Measurements from ENCODE around the gene APOB. TPM values are rescaled to one million over a fixed set of nuclear protein-coding genes. Genes with fewer than 3 reads are reported as not detected.

Gene APOB
- polyA plus RNA-seq, 1 of the 3 experiments (the other 2 are of a cell fraction), result not detected

- Histone ChIP-seq H4K20me1 (ENCODE audit: insufficient read depth) (no peaks in the 10 kb centered on the region), H3K27ac (ENCODE audit: low read depth in 2 of 2, low read length in 1 of 2) (no peak overlapping the region), H3K27me3 (ENCODE audit: insufficient read depth) (no peaks in the 10 kb centered on the region), H3K36me3 (replicated peaks in 1 of 2; ENCODE audit: control insufficient read depth in 1 of 2, insufficient read depth in 2 of 2, low read length in 1 of 2) (no peaks in the 10 kb centered on the region), H3K4me3 (ENCODE audit: low read depth in 2 of 2, low read length in 1 of 2) (no peak overlapping the region), H3K9ac (no peak overlapping the region), H3F3A (replicated peaks; ENCODE audit: insufficient read depth) (no peaks in the 10 kb centered on the region), H3K9me3 (no peaks in the 10 kb centered on the region), H2AFZ (ENCODE audit: low read depth) (no peak overlapping the region), H3K4me1 (ENCODE audit: control insufficient read depth in 1 of 2, insufficient read depth in 2 of 2, low read depth in 1 of 2, low read length in 1 of 2) (peaks cover 0 to 3% of the 10 kb centered on the region in 2 experiments; a peak in 2 of 4 replicates), H3K4me2 (no peak overlapping the region), H3K79me2 (ENCODE audit: insufficient read depth) (no peaks in the 10 kb centered on the region), H3K9me2 (no peaks in the 10 kb centered on the region)
- WGBS (ENCODE audit: low lambda C conversion rate), result 51% methylated on average over 10 of the region's 10 CpGs
- POLR2A ChIA-PET, result no interaction called here
- DNase-seq, result no peak
- CTCF ChIA-PET, result interaction anchor here (0.8 to 1.3 kb wide), 2 partner anchors 18 to 606 kb away, joined by 3 to 6 read pairs; no protein-coding TSS in a partner anchor
- TF ChIP-seq, protein P1, sequence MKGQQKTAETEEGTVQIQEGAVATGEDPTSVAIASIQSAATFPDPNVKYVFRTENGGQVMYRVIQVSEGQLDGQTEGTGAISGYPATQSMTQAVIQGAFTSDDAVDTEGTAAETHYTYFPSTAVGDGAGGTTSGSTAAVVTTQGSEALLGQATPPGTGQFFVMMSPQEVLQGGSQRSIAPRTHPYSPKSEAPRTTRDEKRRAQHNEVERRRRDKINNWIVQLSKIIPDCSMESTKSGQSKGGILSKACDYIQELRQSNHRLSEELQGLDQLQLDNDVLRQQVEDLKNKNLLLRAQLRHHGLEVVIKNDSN (IDR thresholded peaks at IDR 0.05; ENCODE audit: borderline replicate concordance, low read depth), result no peak
- TF ChIP-seq TEAD4 (IDR thresholded peaks at IDR 0.05; ENCODE audit: borderline replicate concordance, insufficient read depth) (no peak), TAF1 (IDR thresholded peaks at IDR 0.05; ENCODE audit: borderline replicate concordance, low read depth, low read length) (no peak), SIN3A (IDR thresholded peaks at IDR 0.05; ENCODE audit: borderline replicate concordance, low read depth, low read length) (no peak), FOSL2 (IDR thresholded peaks at IDR 0.05; ENCODE audit: borderline replicate concordance, low read depth) (no peak), CTCF (IDR thresholded peaks at IDR 0.05) (no peak), YY1 (IDR thresholded peaks at IDR 0.05; ENCODE audit: low read depth) (no peak), FOXM1 (IDR thresholded peaks at IDR 0.05; ENCODE audit: low read depth) (no peak), RCOR1 (IDR thresholded peaks at IDR 0.05; ENCODE audit: low read length) (no peak), RXRA (IDR thresholded peaks at IDR 0.05; ENCODE audit: borderline replicate concordance, low read depth) (no peak), MEF2A (IDR thresholded peaks at IDR 0.05; ENCODE audit: borderline replicate concordance, low read depth) (no peak), MXI1 (IDR thresholded peaks at IDR 0.05; ENCODE audit: low read depth, low read length) (no peak), MAX (IDR thresholded peaks at IDR 0.05; ENCODE audit: low read depth) (no peak), FOXJ3 (CRISPR knock-in tag; IDR thresholded peaks at IDR 0.05) (no peak), REST (IDR thresholded peaks at IDR 0.05; ENCODE audit: low read depth, low read length) (no peak), EZH2phosphoT487 (IDR thresholded peaks at IDR 0.05; ENCODE audit: borderline replicate concordance, low read depth) (no peak)
- TF ChIP-seq, protein P2, sequence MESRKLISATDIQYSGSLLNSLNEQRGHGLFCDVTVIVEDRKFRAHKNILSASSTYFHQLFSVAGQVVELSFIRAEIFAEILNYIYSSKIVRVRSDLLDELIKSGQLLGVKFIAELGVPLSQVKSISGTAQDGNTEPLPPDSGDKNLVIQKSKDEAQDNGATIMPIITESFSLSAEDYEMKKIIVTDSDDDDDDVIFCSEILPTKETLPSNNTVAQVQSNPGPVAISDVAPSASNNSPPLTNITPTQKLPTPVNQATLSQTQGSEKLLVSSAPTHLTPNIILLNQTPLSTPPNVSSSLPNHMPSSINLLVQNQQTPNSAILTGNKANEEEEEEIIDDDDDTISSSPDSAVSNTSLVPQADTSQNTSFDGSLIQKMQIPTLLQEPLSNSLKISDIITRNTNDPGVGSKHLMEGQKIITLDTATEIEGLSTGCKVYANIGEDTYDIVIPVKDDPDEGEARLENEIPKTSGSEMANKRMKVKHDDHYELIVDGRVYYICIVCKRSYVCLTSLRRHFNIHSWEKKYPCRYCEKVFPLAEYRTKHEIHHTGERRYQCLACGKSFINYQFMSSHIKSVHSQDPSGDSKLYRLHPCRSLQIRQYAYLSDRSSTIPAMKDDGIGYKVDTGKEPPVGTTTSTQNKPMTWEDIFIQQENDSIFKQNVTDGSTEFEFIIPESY (IDR thresholded peaks at IDR 0.05; ENCODE audit: borderline replicate concordance, low read depth), result no peak
- TF ChIP-seq, protein P3, sequence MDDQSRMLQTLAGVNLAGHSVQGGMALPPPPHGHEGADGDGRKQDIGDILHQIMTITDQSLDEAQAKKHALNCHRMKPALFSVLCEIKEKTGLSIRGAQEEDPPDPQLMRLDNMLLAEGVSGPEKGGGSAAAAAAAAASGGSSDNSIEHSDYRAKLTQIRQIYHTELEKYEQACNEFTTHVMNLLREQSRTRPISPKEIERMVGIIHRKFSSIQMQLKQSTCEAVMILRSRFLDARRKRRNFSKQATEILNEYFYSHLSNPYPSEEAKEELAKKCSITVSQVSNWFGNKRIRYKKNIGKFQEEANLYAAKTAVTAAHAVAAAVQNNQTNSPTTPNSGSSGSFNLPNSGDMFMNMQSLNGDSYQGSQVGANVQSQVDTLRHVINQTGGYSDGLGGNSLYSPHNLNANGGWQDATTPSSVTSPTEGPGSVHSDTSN (IDR thresholded peaks at IDR 0.05), result no peak
Observed at GRCh38 chr2:21004181-21004572, 39.7 kb downstream of the APOB start.
